Measurements from ENCODE around the gene RHOV. TPM values are rescaled to one million over a fixed set of nuclear protein-coding genes. Genes with fewer than 3 reads are reported as not detected.
A peak's percentile ranks its signal among the peaks of the same experiment; 100 is the strongest.

Gene RHOV
- polyA plus RNA-seq, 1 of the 3 experiments (the other 2 are of a cell fraction), result 0.62 TPM

- no peak for TF ChIP-seq FOSL2 (IDR thresholded peaks at IDR 0.05; ENCODE audit: borderline replicate concordance, low read depth)
- TF ChIP-seq SMC3 (IDR thresholded peaks at IDR 0.05; ENCODE audit: low read depth, low read length), result no peak
- TF ChIP-seq USF1 (IDR thresholded peaks at IDR 0.05; ENCODE audit: borderline replicate concordance, low read depth), result no peak; the same call in 1 of the 2 replicates
- no peak for TF ChIP-seq JUND (IDR thresholded peaks at IDR 0.05)
These were observed 20.8 kb upstream of the RHOV start (continued) for GRCh38 chr15:40894681-40895448.

- Histone ChIP-seq H3K27ac (ENCODE audit: low read depth in 2 of 2, low read length in 1 of 2) (peak within 1 kb of the TSS; percentile 51 to 85), H3K4me1 (ENCODE audit: control insufficient read depth in 1 of 2, insufficient read depth in 2 of 2, low read depth in 1 of 2, low read length in 1 of 2) (peaks cover 0 to 14% of the 10 kb centered on the region in 2 experiments; a peak in 1 of 4 replicates), H2AFZ (ENCODE audit: low read depth) (peak within 1 kb of the TSS; percentile 95), H3K27me3 (ENCODE audit: insufficient read depth) (no peaks in the 10 kb centered on the region), H3K4me2 (peak within 1 kb of the TSS; percentile 91), H3K9ac (peak within 1 kb of the TSS; percentile 86), H3F3A (replicated peaks; ENCODE audit: insufficient read depth) (peaks cover 11% of the 10 kb centered on the region), H3K4me3 (ENCODE audit: low read depth in 2 of 2, low read length in 1 of 2) (peak within 1 kb of the TSS; percentile 88 to 91), H3K79me2 (ENCODE audit: insufficient read depth) (peaks cover 31% of the 10 kb centered on the region), H3K9me3 (no peaks in the 10 kb centered on the region), H4K20me1 (ENCODE audit: insufficient read depth) (peaks cover 6% of the 10 kb centered on the region; the same call in 1 of the 2 replicates), H3K36me3 (replicated peaks in 1 of 2; ENCODE audit: control insufficient read depth in 1 of 2, insufficient read depth in 2 of 2, low read length in 1 of 2) (peaks cover 11 to 19% of the 10 kb centered on the region in 2 experiments), H3K9me2 (no peaks in the 10 kb centered on the region)
- POLR2A ChIA-PET, result interaction anchor here (0.5 to 1.3 kb wide), 9 partner anchors 18 to 304 kb away, joined by 3 to 9 read pairs (median 3); partner anchors contain the start of genes DNAJC17, RAD51, RHOV and ZFYVE19
- WGBS (ENCODE audit: low lambda C conversion rate), result 11% methylated on average over 31 of the region's 55 CpGs
- CTCF ChIA-PET, result interaction anchor here (0.6 to 23.8 kb wide), 39 partner anchors 9 to 723 kb away, joined by 3 to 675 read pairs (median 4); partner anchors contain the start of genes DLL4, PPP1R14D, RHOV and RPUSD2
- peak; percentile 95 for DNase-seq
- peak; percentile 46 for TF ChIP-seq CHD2 (IDR thresholded peaks at IDR 0.05; ENCODE audit: low read length, partially characterized antibody)
- peak; percentile 84 for TF ChIP-seq USF1 (IDR thresholded peaks at IDR 0.05; ENCODE audit: borderline replicate concordance, low read depth)
- TF ChIP-seq ELF1 (IDR thresholded peaks at IDR 0.05), result peak; percentile 86
- peak; percentile 95 for TF ChIP-seq MXI1 (IDR thresholded peaks at IDR 0.05; ENCODE audit: low read depth, low read length)
- TF ChIP-seq USF2 (IDR thresholded peaks at IDR 0.05; ENCODE audit: borderline replicate concordance, low read depth, low read length), result peak; percentile 56; the same call in 1 of the 2 replicates
- no peak for TF ChIP-seq IRF3 (IDR thresholded peaks at IDR 0.05; ENCODE audit: low read depth, low read length)
- 0 out of 2 replicates have a peak, but pooled peaks have one; percentile 52 for TF ChIP-seq RFX5 (IDR thresholded peaks at IDR 0.05; ENCODE audit: low read length)
- TF ChIP-seq RCOR1 (IDR thresholded peaks at IDR 0.05; ENCODE audit: low read length), result 0 out of 2 replicates have a peak, but pooled peaks have one; percentile 13
- TF ChIP-seq GABPA (IDR thresholded peaks at IDR 0.05; ENCODE audit: low read depth), result peak; percentile 78
- TF ChIP-seq RXRA (IDR thresholded peaks at IDR 0.05; ENCODE audit: borderline replicate concordance, low read depth), result no peak
- peak; percentile 83 for TF ChIP-seq SMC3 (IDR thresholded peaks at IDR 0.05; ENCODE audit: low read depth, low read length)
- TF ChIP-seq FOXM1 (IDR thresholded peaks at IDR 0.05; ENCODE audit: low read depth), result no peak
- TF ChIP-seq TEAD4 (IDR thresholded peaks at IDR 0.05; ENCODE audit: borderline replicate concordance, insufficient read depth), result no peak
- no peak; the same call in 1 of the 2 replicates for TF ChIP-seq PBX3 (IDR thresholded peaks at IDR 0.05)
- TF ChIP-seq NFIC (IDR thresholded peaks at IDR 0.05; ENCODE audit: borderline replicate concordance), result no peak
- no peak for TF ChIP-seq YY1 (IDR thresholded peaks at IDR 0.05; ENCODE audit: low read depth)
- no peak for TF ChIP-seq EZH2phosphoT487 (IDR thresholded peaks at IDR 0.05; ENCODE audit: borderline replicate concordance, low read depth)
- peak; percentile 72 for TF ChIP-seq POLR2AphosphoS5 (IDR thresholded peaks at IDR 0.05; ENCODE audit: low read depth, low read length)
- TF ChIP-seq TCF12 (IDR thresholded peaks at IDR 0.05), result no peak
- TF ChIP-seq JUND (IDR thresholded peaks at IDR 0.05), result no peak
These were observed 20.0 kb upstream of the RHOV start, which contains the start of gene VPS18 for GRCh38 chr15:40893733-40894680. Gene VPS18, plus strand, starts transcription at chr15:40894450. Its CDS starts 319 bp downstream, at chr15:40894769.

Data from SK-N-SH (cell line).